ENCODE measurements around the gene RAB3D.

The RAB3D gene

GRCh38 chr19:11325544-11325943, 13.9 kb downstream of the RAB3D start:
- Histone ChIP-seq H3K27me3 (ENCODE audit: insufficient read depth, low read depth) (no peaks in the 10 kb centered on the region), H3K9ac (no peak overlapping the region), H3K36me3 (ENCODE audit: insufficient read depth) (no peaks in the 10 kb centered on the region), H3K27ac (no peak overlapping the region), H3K4me1 (ENCODE audit: low read depth, poor library complexity, severe bottlenecking) (peaks cover 30% of the 10 kb centered on the region), H2AFZ (ENCODE audit: low read depth) (no peak overlapping the region), H3K79me2 (ENCODE audit: insufficient read depth, low read depth) (no peaks in the 10 kb centered on the region), H3K4me3 (IDR thresholded peaks at IDR 0.05; ENCODE audit: insufficient read depth, low read depth, low read length) (no peak overlapping the region), H3K4me2 (no peak overlapping the region), H4K20me1 (ENCODE audit: insufficient read depth) (no peaks in the 10 kb centered on the region)
- TF ChIP-seq CTCF (conservative IDR thresholded peaks at IDR 0.05; ENCODE audit: low read depth, low read length), result no peak

GRCh38 chr19:11324748-11325389, 14.6 kb downstream of the RAB3D start:
- no peaks in the 10 kb centered on the region for H4K20me1 ChIP-seq (ENCODE audit: insufficient read depth)
- H3K4me3 ChIP-seq (IDR thresholded peaks at IDR 0.05; ENCODE audit: insufficient read depth, low read depth, low read length), result no peak overlapping the region
- peak overlapping the region; percentile 86 for H3K4me2 ChIP-seq
- H3K27me3 ChIP-seq (ENCODE audit: insufficient read depth, low read depth), result no peaks in the 10 kb centered on the region
- H3K9ac ChIP-seq, result no peak overlapping the region; the same call in 1 of the 2 replicates
- TF ChIP-seq CTCF (conservative IDR thresholded peaks at IDR 0.05; ENCODE audit: low read depth, low read length), result no peak
- no peaks in the 10 kb centered on the region for H3K79me2 ChIP-seq (ENCODE audit: insufficient read depth, low read depth)
- peak overlapping the region; percentile 77 for H3K27ac ChIP-seq
- no peak overlapping the region for H2AFZ ChIP-seq (ENCODE audit: low read depth)
- peaks cover 30% of the 10 kb centered on the region for H3K4me1 ChIP-seq (ENCODE audit: low read depth, poor library complexity, severe bottlenecking)
- H3K36me3 ChIP-seq (ENCODE audit: insufficient read depth), result no peaks in the 10 kb centered on the region

GRCh38 chr19:11324079-11324661, 15.3 kb downstream of the RAB3D start:
- H3K27ac ChIP-seq, result peak overlapping the region; percentile 77
- H3K36me3 ChIP-seq (ENCODE audit: insufficient read depth), result no peaks in the 10 kb centered on the region
- no peak for TF ChIP-seq CTCF (conservative IDR thresholded peaks at IDR 0.05; ENCODE audit: low read depth, low read length)
- H3K4me3 ChIP-seq (IDR thresholded peaks at IDR 0.05; ENCODE audit: insufficient read depth, low read depth, low read length), result no peak overlapping the region
- peak overlapping the region; percentile 38; the same call in 1 of the 2 replicates for H2AFZ ChIP-seq (ENCODE audit: low read depth)
- no peaks in the 10 kb centered on the region for H3K27me3 ChIP-seq (ENCODE audit: insufficient read depth, low read depth)
- H3K79me2 ChIP-seq (ENCODE audit: insufficient read depth, low read depth), result no peaks in the 10 kb centered on the region
- H3K4me2 ChIP-seq, result peak overlapping the region; percentile 86
- peaks cover 30% of the 10 kb centered on the region for H3K4me1 ChIP-seq (ENCODE audit: low read depth, poor library complexity, severe bottlenecking)
- no peaks in the 10 kb centered on the region for H4K20me1 ChIP-seq (ENCODE audit: insufficient read depth)
- H3K9ac ChIP-seq, result peak overlapping the region; percentile 27; the same call in 1 of the 2 replicates

GRCh38 chr19:11323601-11324078, 15.8 kb downstream of the RAB3D start:
- H3K9ac ChIP-seq, result peak overlapping the region; percentile 27; the same call in 1 of the 2 replicates
- H3K4me3 ChIP-seq (IDR thresholded peaks at IDR 0.05; ENCODE audit: insufficient read depth, low read depth, low read length), result no peak overlapping the region
- peaks cover 33% of the 10 kb centered on the region for H3K4me1 ChIP-seq (ENCODE audit: low read depth, poor library complexity, severe bottlenecking)
- peak overlapping the region; percentile 77 for H3K27ac ChIP-seq
- peak overlapping the region; percentile 86 for H3K4me2 ChIP-seq
- no peaks in the 10 kb centered on the region for H4K20me1 ChIP-seq (ENCODE audit: insufficient read depth)
- H3K79me2 ChIP-seq (ENCODE audit: insufficient read depth, low read depth), result no peaks in the 10 kb centered on the region
- H2AFZ ChIP-seq (ENCODE audit: low read depth), result peak overlapping the region; percentile 38; the same call in 1 of the 2 replicates
- H3K27me3 ChIP-seq (ENCODE audit: insufficient read depth, low read depth), result no peaks in the 10 kb centered on the region
- TF ChIP-seq CTCF (conservative IDR thresholded peaks at IDR 0.05; ENCODE audit: low read depth, low read length), result no peak
- H3K36me3 ChIP-seq (ENCODE audit: insufficient read depth), result no peaks in the 10 kb centered on the region

Measured in KMS-11 (cell line).